ENCODE data around the gene CNFN. TPM values are rescaled to one million over a fixed set of nuclear protein-coding genes. Genes with fewer than 3 reads are reported as not detected.

The CNFN gene
- total RNA-seq, 1 experiment from 2014 or later, result 7.1 TPM

DNA sequence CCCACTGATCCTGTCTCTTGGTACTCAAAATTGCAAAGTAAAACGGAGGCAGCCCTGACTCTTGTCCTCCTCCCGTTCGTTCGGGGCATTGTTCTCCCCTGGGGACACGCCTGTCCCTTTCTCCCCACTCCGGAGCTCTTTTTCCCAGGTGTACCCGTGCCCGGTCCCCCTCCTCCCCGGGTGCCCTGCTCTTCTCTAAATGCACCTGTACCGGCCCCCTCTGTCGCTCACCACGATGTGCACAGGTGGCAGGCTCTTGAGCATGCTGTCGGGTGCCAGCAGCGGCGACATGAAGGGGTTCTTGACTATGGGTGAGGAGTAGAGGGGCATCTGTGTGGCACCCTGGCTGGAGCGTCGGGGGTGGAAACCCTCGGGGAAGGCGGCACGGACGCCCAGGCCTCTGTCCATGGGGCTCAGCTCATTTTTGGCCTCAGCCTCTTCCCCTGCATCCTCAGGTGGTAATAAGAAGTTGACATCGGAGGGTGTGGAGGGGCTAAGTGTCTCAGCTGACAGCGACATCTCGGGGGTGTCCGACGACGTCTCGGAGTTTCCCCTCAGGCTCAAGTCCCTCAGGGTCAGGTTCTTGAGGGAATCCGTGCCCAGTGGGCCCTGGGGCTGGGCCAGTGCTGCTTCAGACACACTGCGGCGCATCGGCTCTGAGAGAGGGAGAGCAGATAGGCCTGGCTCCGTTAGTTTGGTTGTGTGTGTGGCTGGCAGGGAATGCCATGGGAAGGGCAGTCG lies 12.4 kb upstream of the CNFN start:
- H4K91ac ChIP-seq (ENCODE audit: insufficient read length, low read depth, low read length), result no peak overlapping the region
- peaks cover 19% of the 10 kb centered on the region for H3K23me2 ChIP-seq (ENCODE audit: insufficient read length, low read depth, low read length, poor library complexity, severe bottlenecking)
- WGBS (ENCODE audit: extremely low coverage, insufficient read length, low lambda C conversion rate), result no CpG with 5 or more reads among the region's 34 CpGs
- no peak overlapping the region for H3K18ac ChIP-seq (ENCODE audit: insufficient read length, low read depth, low read length)
- no peak overlapping the region for H4K8ac ChIP-seq (replicated peaks; ENCODE audit: insufficient read length, low read depth, low read length)
- H3K4me3 Mint-ChIP-seq, result peak overlapping the region; percentile 86 to 94
- no peaks in the 10 kb centered on the region for H3K27me3 ChIP-seq (ENCODE audit: insufficient read depth, low read length)
- peak overlapping the region; percentile 5 for H3K9ac ChIP-seq (ENCODE audit: extremely low read depth, insufficient read length, low read length)
- peak overlapping the region; percentile 79 for H3K4me2 ChIP-seq (ENCODE audit: insufficient read depth, insufficient read length, low read length)
- no peak overlapping the region for H3K27ac Mint-ChIP-seq
- H3K27me3 Mint-ChIP-seq (ENCODE audit: low read depth), result peaks cover 53% of the 10 kb centered on the region
- H4K5ac ChIP-seq (ENCODE audit: insufficient read length, low read depth, low read length), result no peak overlapping the region
- no peak for DNase-seq
- H2BK15ac ChIP-seq (ENCODE audit: low read depth, low read length), result no peak overlapping the region
- H3K4ac ChIP-seq (ENCODE audit: low read depth, low read length), result no peak overlapping the region
- no peak overlapping the region for H2AK5ac ChIP-seq (ENCODE audit: insufficient read length, low read length)
- no peaks in the 10 kb centered on the region for H3K79me2 ChIP-seq (ENCODE audit: insufficient read depth, low read length)
- H2BK120ac ChIP-seq (ENCODE audit: low read depth, low read length, poor library complexity, severe bottlenecking), result no peak overlapping the region
- H3K23ac ChIP-seq (ENCODE audit: insufficient read length, low read depth, low read length), result no peak overlapping the region
- no peak overlapping the region for H3T11ph ChIP-seq (ENCODE audit: low read length)
- H4K20me1 ChIP-seq (ENCODE audit: control insufficient read depth, insufficient read depth, insufficient read length), result peaks cover 2% of the 10 kb centered on the region
- no peaks in the 10 kb centered on the region for H3K79me1 ChIP-seq (ENCODE audit: insufficient read depth, low read depth, low read length, poor library complexity, severe bottlenecking)
- no peak overlapping the region for H2BK5ac ChIP-seq (ENCODE audit: insufficient read length, low read length)
- H3K14ac ChIP-seq (ENCODE audit: insufficient read depth, low read length), result no peak overlapping the region
- peaks cover 19 to 27% of the 10 kb centered on the region in 2 experiments for H3K4me1 Mint-ChIP-seq
- H3K4me1 ChIP-seq (ENCODE audit: insufficient read depth, low read length), result peaks cover 3% of the 10 kb centered on the region; the same call in 1 of the 2 replicates
- H2AFZ ChIP-seq (ENCODE audit: low read length), result no peak overlapping the region
- H3K56ac ChIP-seq (ENCODE audit: insufficient read length, low read depth, low read length), result no peak overlapping the region
- TF ChIP-seq, protein P1, sequence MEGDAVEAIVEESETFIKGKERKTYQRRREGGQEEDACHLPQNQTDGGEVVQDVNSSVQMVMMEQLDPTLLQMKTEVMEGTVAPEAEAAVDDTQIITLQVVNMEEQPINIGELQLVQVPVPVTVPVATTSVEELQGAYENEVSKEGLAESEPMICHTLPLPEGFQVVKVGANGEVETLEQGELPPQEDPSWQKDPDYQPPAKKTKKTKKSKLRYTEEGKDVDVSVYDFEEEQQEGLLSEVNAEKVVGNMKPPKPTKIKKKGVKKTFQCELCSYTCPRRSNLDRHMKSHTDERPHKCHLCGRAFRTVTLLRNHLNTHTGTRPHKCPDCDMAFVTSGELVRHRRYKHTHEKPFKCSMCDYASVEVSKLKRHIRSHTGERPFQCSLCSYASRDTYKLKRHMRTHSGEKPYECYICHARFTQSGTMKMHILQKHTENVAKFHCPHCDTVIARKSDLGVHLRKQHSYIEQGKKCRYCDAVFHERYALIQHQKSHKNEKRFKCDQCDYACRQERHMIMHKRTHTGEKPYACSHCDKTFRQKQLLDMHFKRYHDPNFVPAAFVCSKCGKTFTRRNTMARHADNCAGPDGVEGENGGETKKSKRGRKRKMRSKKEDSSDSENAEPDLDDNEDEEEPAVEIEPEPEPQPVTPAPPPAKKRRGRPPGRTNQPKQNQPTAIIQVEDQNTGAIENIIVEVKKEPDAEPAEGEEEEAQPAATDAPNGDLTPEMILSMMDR (conservative IDR thresholded peaks at IDR 0.05), result no peak
- H3K9me3 ChIP-seq (ENCODE audit: control insufficient read depth, low read depth, low read length), result no peaks in the 10 kb centered on the region
- no peaks in the 10 kb centered on the region; a peak in 1 of 5 replicates for H3K9me3 Mint-ChIP-seq
- H3K27ac ChIP-seq (ENCODE audit: insufficient read length, low read depth, low read length), result no peak overlapping the region
- H2BK12ac ChIP-seq (ENCODE audit: insufficient read length, low read depth, low read length), result no peak overlapping the region
- H3K36me3 Mint-ChIP-seq (ENCODE audit: insufficient read depth in 1 of 3, low read depth in 3 of 3), result peaks cover 16 to 36% (median 22%) of the 10 kb centered on the region in 3 experiments; a peak in 6 of 7 replicates
- H2BK20ac ChIP-seq (ENCODE audit: low read depth, low read length, poor library complexity, severe bottlenecking), result no peak overlapping the region

Measured in H9 (cell line).